Measurements from ENCODE around the gene NDUFA11. TPM values are rescaled to one million over a fixed set of nuclear protein-coding genes. Genes with fewer than 3 reads are reported as not detected.
"Not testable (repeated sequence)": the region's sequence is repeated elsewhere in the genome, so short reads cannot be mapped to it uniquely, and the experiment has no call there.

NDUFA11 gene
- polyA plus RNA-seq, 3 donors = 188 to 552 (median 396) TPM

GRCh38 chr19:5877882-5878281 lies 25.7 kb downstream of the NDUFA11 start:
- H3K79me2 ChIP-seq (ENCODE audit: insufficient read depth, low read length) = no peaks in the 10 kb centered on the region
- Mint-ChIP-seq H3K4me3 (no peak overlapping the region), H3K9me3 (peaks cover 0 to 9% (median 0%) of the 10 kb centered on the region in 7 donors), H3K4me1 (no peaks in the 10 kb centered on the region), H3K36me3 (no peaks in the 10 kb centered on the region), H3K27ac (no peak overlapping the region), H3K27me3 (ENCODE audit: low read depth in 3 of 3) (peaks cover 22 to 35% (median 24%) of the 10 kb centered on the region in 3 donors)
- H3K36me3 ChIP-seq (replicated peaks in 1 of 2; ENCODE audit: control insufficient read depth in 1 of 2, insufficient read depth in 2 of 2, low read length in 2 of 2) = no peaks in the 10 kb centered on the region
- no peak overlapping the region for H2AFZ ChIP-seq (ENCODE audit: insufficient read depth, low read depth, low read length, poor library complexity, severe bottlenecking)
- WGBS (ENCODE audit: insufficient coverage) = 60% methylated on average over 2 of the region's 9 CpGs
- no peak overlapping the region for H3K4me3 ChIP-seq (replicated peaks in 1 of 3; ENCODE audit: low read depth in 2 of 3, low read length in 3 of 3)
- H3K9me3 ChIP-seq (replicated peaks in 1 of 2; ENCODE audit: control insufficient read depth in 1 of 2, insufficient read depth in 1 of 2, low read length in 2 of 2) = no peaks in the 10 kb centered on the region
- intact Hi-C loops (cut with micrococcal nuclease) = no loop called here
- H4K20me1 ChIP-seq (ENCODE audit: insufficient read depth, low read length) = no peaks in the 10 kb centered on the region
- DNase-seq = no peak
- no peaks in the 10 kb centered on the region for H3K4me1 ChIP-seq (ENCODE audit: control insufficient read depth in 1 of 2, insufficient read depth in 2 of 2, low read length in 2 of 2)
- H3K27me3 ChIP-seq (ENCODE audit: control insufficient read depth in 2 of 2, insufficient read depth in 2 of 2, low read length in 2 of 2) = peaks cover 0 to 8% of the 10 kb centered on the region in 2 donors
- no peak overlapping the region for H3K27ac ChIP-seq (ENCODE audit: low read depth in 1 of 2, low read length in 2 of 2)
- no peak for TF ChIP-seq CTCF (IDR thresholded peaks at IDR 0.05)
- H3K4me2 ChIP-seq (replicated peaks; ENCODE audit: extremely low read depth, low read length, poor library complexity, severe bottlenecking) = no peak overlapping the region
- H3K9ac ChIP-seq (ENCODE audit: insufficient read depth, low read length, poor library complexity, severe bottlenecking) = no peak overlapping the region

- H3K36me3 Mint-ChIP-seq = no peaks in the 10 kb centered on the region
- peaks cover 0 to 8% of the 10 kb centered on the region in 2 donors for H3K27me3 ChIP-seq (ENCODE audit: control insufficient read depth in 2 of 2, insufficient read depth in 2 of 2, low read length in 2 of 2)
- 87% methylated on average over 8 of the region's 8 CpGs for WGBS (ENCODE audit: insufficient coverage)
These were observed 26.2 kb downstream of the NDUFA11 start for GRCh38 chr19:5877427-5877826.

GRCh38 chr19:5874496-5874895 lies 29.1 kb downstream of the NDUFA11 start:
- H3K36me3 ChIP-seq (replicated peaks in 1 of 2; ENCODE audit: control insufficient read depth in 1 of 2, insufficient read depth in 2 of 2, low read length in 2 of 2); H3K27ac Mint-ChIP-seq; H3K27ac ChIP-seq (ENCODE audit: low read depth in 1 of 2, low read length in 2 of 2); H3K36me3 Mint-ChIP-seq; intact Hi-C loops (cut with micrococcal nuclease); H3K4me3 Mint-ChIP-seq; H3K79me2 ChIP-seq (ENCODE audit: insufficient read depth, low read length); H3K4me1 ChIP-seq (ENCODE audit: control insufficient read depth in 1 of 2, insufficient read depth in 2 of 2, low read length in 2 of 2); H4K20me1 ChIP-seq (ENCODE audit: insufficient read depth, low read length); H2AFZ ChIP-seq (ENCODE audit: insufficient read depth, low read depth, low read length, poor library complexity, severe bottlenecking); H3K27me3 ChIP-seq (ENCODE audit: control insufficient read depth in 2 of 2, insufficient read depth in 2 of 2, low read length in 2 of 2); H3K4me2 ChIP-seq (replicated peaks; ENCODE audit: extremely low read depth, low read length, poor library complexity, severe bottlenecking); H3K9ac ChIP-seq (ENCODE audit: insufficient read depth, low read length, poor library complexity, severe bottlenecking); H3K9me3 ChIP-seq (replicated peaks in 1 of 2; ENCODE audit: control insufficient read depth in 1 of 2, insufficient read depth in 1 of 2, low read length in 2 of 2); H3K9me3 Mint-ChIP-seq; H3K4me1 Mint-ChIP-seq; H3K4me3 ChIP-seq (replicated peaks in 1 of 3; ENCODE audit: low read depth in 2 of 3, low read length in 3 of 3): not testable (repeated sequence)
- peak in 2 of 3 donors; percentile 15 to 31 for DNase-seq
- peaks cover 8 to 15% (median 11%) of the 10 kb centered on the region in 3 donors for H3K27me3 Mint-ChIP-seq (ENCODE audit: low read depth in 3 of 3)
- WGBS (ENCODE audit: insufficient coverage) = 65% methylated on average over 2 of the region's 7 CpGs

More at GRCh38 chr19:5877427-5877826, 26.2 kb downstream of the NDUFA11 start:
- Histone ChIP-seq H3K4me3 (replicated peaks in 1 of 3; ENCODE audit: low read depth in 2 of 3, low read length in 3 of 3) (no peak overlapping the region), H2AFZ (ENCODE audit: insufficient read depth, low read depth, low read length, poor library complexity, severe bottlenecking) (no peak overlapping the region), H3K9ac (ENCODE audit: insufficient read depth, low read length, poor library complexity, severe bottlenecking) (no peak overlapping the region), H3K4me1 (ENCODE audit: control insufficient read depth in 1 of 2, insufficient read depth in 2 of 2, low read length in 2 of 2) (no peaks in the 10 kb centered on the region), H3K36me3 (replicated peaks in 1 of 2; ENCODE audit: control insufficient read depth in 1 of 2, insufficient read depth in 2 of 2, low read length in 2 of 2) (no peaks in the 10 kb centered on the region), H3K9me3 (replicated peaks in 1 of 2; ENCODE audit: control insufficient read depth in 1 of 2, insufficient read depth in 1 of 2, low read length in 2 of 2) (no peaks in the 10 kb centered on the region), H3K4me2 (replicated peaks; ENCODE audit: extremely low read depth, low read length, poor library complexity, severe bottlenecking) (no peak overlapping the region), H4K20me1 (ENCODE audit: insufficient read depth, low read length) (no peaks in the 10 kb centered on the region), H3K27ac (ENCODE audit: low read depth in 1 of 2, low read length in 2 of 2) (no peak overlapping the region), H3K79me2 (ENCODE audit: insufficient read depth, low read length) (no peaks in the 10 kb centered on the region)
- DNase-seq = no peak
- H3K27ac Mint-ChIP-seq = no peak overlapping the region
- intact Hi-C loops (cut with micrococcal nuclease) = no loop called here
- peaks cover 0 to 9% (median 0%) of the 10 kb centered on the region in 7 donors for H3K9me3 Mint-ChIP-seq
- TF ChIP-seq CTCF (IDR thresholded peaks at IDR 0.05) = no peak
- no peak overlapping the region for H3K4me3 Mint-ChIP-seq
- H3K4me1 Mint-ChIP-seq = no peaks in the 10 kb centered on the region
- H3K27me3 Mint-ChIP-seq (ENCODE audit: low read depth in 3 of 3) = peaks cover 22 to 35% (median 22%) of the 10 kb centered on the region in 3 donors
